ENCODE results near the gene RABL6.

Gene RABL6

GRCh38 chr9:136860933-136861873, 53.5 kb downstream of the RABL6 start:
- TF ChIP-seq TOX (CRISPR knock-in tag; IDR thresholded peaks at IDR 0.05; ENCODE audit: borderline replicate concordance) (no peak), SNAI2 (CRISPR knock-in tag; IDR thresholded peaks at IDR 0.05) (no peak), BACH2 (CRISPR knock-in tag; IDR thresholded peaks at IDR 0.05; ENCODE audit: borderline replicate concordance) (no peak), CSDC2 (CRISPR knock-in tag; IDR thresholded peaks at IDR 0.05) (no peak), ZC3H10 (CRISPR knock-in tag; IDR thresholded peaks at IDR 0.05) (no peak), ZFP30 (CRISPR knock-in tag; IDR thresholded peaks at IDR 0.05) (no peak), ZNF565 (CRISPR knock-in tag; conservative IDR thresholded peaks at IDR 0.05; ENCODE audit: low read depth) (no peak), ZNF8 (CRISPR knock-in tag; IDR thresholded peaks at IDR 0.05) (no peak), ZFP3 (CRISPR knock-in tag; IDR thresholded peaks at IDR 0.05) (no peak), TCF4 (CRISPR knock-in tag; IDR thresholded peaks at IDR 0.05; ENCODE audit: borderline replicate concordance) (no peak), PPARA (CRISPR knock-in tag; IDR thresholded peaks at IDR 0.05; ENCODE audit: borderline replicate concordance) (no peak), OSR1 (CRISPR knock-in tag; IDR thresholded peaks at IDR 0.05) (no peak), ARNTL (CRISPR knock-in tag; IDR thresholded peaks at IDR 0.05; ENCODE audit: borderline replicate concordance, low read depth) (no peak), ESRRG (CRISPR knock-in tag; IDR thresholded peaks at IDR 0.05) (no peak), ZNF70 (CRISPR knock-in tag; IDR thresholded peaks at IDR 0.05) (no peak)
- TF ChIP-seq, protein P1, sequence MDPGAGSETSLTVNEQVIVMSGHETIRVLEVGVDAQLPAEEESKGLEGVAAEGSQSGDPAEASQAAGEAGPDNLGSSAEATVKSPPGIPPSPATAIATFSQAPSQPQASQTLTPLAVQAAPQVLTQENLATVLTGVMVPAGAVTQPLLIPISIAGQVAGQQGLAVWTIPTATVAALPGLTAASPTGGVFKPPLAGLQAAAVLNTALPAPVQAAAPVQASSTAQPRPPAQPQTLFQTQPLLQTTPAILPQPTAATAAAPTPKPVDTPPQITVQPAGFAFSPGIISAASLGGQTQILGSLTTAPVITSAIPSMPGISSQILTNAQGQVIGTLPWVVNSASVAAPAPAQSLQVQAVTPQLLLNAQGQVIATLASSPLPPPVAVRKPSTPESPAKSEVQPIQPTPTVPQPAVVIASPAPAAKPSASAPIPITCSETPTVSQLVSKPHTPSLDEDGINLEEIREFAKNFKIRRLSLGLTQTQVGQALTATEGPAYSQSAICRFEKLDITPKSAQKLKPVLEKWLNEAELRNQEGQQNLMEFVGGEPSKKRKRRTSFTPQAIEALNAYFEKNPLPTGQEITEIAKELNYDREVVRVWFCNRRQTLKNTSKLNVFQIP (CRISPR knock-in tag; IDR thresholded peaks at IDR 0.05; ENCODE audit: borderline replicate concordance, low read depth): no peak
- ATAC-seq: no peak

GRCh38 chr9:136861874-136862457, 54.2 kb downstream of the RABL6 start:
- TF ChIP-seq, protein P2, sequence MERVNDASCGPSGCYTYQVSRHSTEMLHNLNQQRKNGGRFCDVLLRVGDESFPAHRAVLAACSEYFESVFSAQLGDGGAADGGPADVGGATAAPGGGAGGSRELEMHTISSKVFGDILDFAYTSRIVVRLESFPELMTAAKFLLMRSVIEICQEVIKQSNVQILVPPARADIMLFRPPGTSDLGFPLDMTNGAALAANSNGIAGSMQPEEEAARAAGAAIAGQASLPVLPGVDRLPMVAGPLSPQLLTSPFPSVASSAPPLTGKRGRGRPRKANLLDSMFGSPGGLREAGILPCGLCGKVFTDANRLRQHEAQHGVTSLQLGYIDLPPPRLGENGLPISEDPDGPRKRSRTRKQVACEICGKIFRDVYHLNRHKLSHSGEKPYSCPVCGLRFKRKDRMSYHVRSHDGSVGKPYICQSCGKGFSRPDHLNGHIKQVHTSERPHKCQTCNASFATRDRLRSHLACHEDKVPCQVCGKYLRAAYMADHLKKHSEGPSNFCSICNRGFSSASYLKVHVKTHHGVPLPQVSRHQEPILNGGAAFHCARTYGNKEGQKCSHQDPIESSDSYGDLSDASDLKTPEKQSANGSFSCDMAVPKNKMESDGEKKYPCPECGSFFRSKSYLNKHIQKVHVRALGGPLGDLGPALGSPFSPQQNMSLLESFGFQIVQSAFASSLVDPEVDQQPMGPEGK (CRISPR knock-in tag; IDR thresholded peaks at IDR 0.05; ENCODE audit: borderline replicate concordance): no peak
- no peak for TF ChIP-seq SNAI2 (CRISPR knock-in tag; IDR thresholded peaks at IDR 0.05)
- TF ChIP-seq BACH2 (CRISPR knock-in tag; IDR thresholded peaks at IDR 0.05; ENCODE audit: borderline replicate concordance): no peak
- TF ChIP-seq CSDC2 (CRISPR knock-in tag; IDR thresholded peaks at IDR 0.05): no peak
- TF ChIP-seq ZNF565 (CRISPR knock-in tag; conservative IDR thresholded peaks at IDR 0.05; ENCODE audit: low read depth): no peak
- no peak for TF ChIP-seq ZFP30 (CRISPR knock-in tag; IDR thresholded peaks at IDR 0.05)
- TF ChIP-seq ISL1 (CRISPR knock-in tag; IDR thresholded peaks at IDR 0.05): no peak
- TF ChIP-seq, protein P3, sequence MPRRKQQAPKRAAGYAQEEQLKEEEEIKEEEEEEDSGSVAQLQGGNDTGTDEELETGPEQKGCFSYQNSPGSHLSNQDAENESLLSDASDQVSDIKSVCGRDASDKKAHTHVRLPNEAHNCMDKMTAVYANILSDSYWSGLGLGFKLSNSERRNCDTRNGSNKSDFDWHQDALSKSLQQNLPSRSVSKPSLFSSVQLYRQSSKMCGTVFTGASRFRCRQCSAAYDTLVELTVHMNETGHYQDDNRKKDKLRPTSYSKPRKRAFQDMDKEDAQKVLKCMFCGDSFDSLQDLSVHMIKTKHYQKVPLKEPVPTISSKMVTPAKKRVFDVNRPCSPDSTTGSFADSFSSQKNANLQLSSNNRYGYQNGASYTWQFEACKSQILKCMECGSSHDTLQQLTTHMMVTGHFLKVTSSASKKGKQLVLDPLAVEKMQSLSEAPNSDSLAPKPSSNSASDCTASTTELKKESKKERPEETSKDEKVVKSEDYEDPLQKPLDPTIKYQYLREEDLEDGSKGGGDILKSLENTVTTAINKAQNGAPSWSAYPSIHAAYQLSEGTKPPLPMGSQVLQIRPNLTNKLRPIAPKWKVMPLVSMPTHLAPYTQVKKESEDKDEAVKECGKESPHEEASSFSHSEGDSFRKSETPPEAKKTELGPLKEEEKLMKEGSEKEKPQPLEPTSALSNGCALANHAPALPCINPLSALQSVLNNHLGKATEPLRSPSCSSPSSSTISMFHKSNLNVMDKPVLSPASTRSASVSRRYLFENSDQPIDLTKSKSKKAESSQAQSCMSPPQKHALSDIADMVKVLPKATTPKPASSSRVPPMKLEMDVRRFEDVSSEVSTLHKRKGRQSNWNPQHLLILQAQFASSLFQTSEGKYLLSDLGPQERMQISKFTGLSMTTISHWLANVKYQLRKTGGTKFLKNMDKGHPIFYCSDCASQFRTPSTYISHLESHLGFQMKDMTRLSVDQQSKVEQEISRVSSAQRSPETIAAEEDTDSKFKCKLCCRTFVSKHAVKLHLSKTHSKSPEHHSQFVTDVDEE (CRISPR knock-in tag; IDR thresholded peaks at IDR 0.05): no peak
- TF ChIP-seq, protein P1 (CRISPR knock-in tag; IDR thresholded peaks at IDR 0.05; ENCODE audit: borderline replicate concordance, low read depth): no peak
- no peak for TF ChIP-seq TCF4 (CRISPR knock-in tag; IDR thresholded peaks at IDR 0.05; ENCODE audit: borderline replicate concordance)
- no peak for TF ChIP-seq GLIS3 (CRISPR knock-in tag; IDR thresholded peaks at IDR 0.05)
- no peak for TF ChIP-seq TOX (CRISPR knock-in tag; IDR thresholded peaks at IDR 0.05; ENCODE audit: borderline replicate concordance)
- TF ChIP-seq CSRNP3 (CRISPR knock-in tag; IDR thresholded peaks at IDR 0.05): no peak
- no peak for TF ChIP-seq ZFP3 (CRISPR knock-in tag; IDR thresholded peaks at IDR 0.05)
- no peak for ATAC-seq

All from SK-N-SH treated with all-trans-retinoic acid at 6 μM for 48 hours (cell line).